ENCODE data around the gene SOX14. TPM values are rescaled to one million over a fixed set of nuclear protein-coding genes. Genes with fewer than 3 reads are reported as not detected.

SOX14 gene
- total RNA-seq = not detected in 3 replicates
- long read RNA-seq = 0 reads

DNA sequence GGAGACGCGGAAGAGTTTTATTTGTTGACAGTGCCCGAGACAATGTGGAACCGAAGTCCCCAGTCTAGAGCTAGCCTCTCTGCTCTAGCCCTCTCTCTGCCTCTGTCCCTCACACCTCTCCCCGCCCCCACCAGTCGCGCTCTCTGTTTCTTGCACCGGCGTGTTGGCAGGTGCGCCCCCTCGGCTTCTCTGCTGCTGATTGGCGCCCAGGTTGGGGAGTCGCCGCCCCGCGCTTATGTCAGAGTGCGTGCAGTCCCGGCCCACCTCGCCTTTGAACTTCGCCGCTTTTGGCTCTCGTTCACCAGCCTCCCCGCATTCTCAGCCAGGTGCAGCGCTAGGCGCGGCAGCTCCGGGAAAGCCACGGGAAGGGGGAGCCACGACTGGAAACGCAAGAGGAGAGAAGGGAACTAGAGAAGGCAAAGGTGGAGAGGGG, at the start of gene SOX14:
Gene SOX14, plus strand, starts transcription at position 315 of the 433 bp plus-strand sequence. CDS start 470 bp downstream, outside the sequence.
- Mint-ChIP-seq H3K27ac (ENCODE audit: unreplicated experiment) (no peak within 1 kb of the TSS), H3K4me1 (ENCODE audit: low read depth) (peaks cover 22% of the 10 kb centered on the region)
- DNase-seq (ENCODE audit: low spot score) = peak; percentile 72

DNA sequence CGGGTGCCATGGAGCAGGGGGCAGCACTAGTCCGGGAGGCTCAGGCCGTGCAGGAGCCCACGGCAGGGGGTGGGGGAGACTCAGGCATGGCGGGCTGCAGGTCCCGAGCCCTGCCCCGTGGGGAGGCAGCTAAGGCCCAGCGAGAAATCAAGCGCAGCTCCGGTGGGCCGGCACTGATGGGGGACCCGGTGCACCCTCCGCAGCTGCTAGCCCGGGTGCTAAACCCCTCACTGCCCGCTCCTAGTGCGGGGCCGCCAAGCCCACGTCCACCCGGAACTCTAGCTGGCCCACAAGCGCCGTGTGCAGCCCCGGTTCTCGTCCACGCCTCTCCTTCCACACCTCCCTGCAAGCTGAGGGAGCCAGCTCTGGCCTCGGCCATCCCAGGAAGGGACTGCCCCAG, 49.6 kb upstream of the SOX14 start:
- H3K4me1 Mint-ChIP-seq (ENCODE audit: low read depth) = no peaks in the 10 kb centered on the region
- no peak for DNase-seq (ENCODE audit: low spot score)
- H3K4me3 Mint-ChIP-seq (ENCODE audit: unreplicated experiment) = no peak overlapping the region
- no peak overlapping the region for H3K27ac Mint-ChIP-seq (ENCODE audit: unreplicated experiment)
- TF ChIP-seq, protein P1, sequence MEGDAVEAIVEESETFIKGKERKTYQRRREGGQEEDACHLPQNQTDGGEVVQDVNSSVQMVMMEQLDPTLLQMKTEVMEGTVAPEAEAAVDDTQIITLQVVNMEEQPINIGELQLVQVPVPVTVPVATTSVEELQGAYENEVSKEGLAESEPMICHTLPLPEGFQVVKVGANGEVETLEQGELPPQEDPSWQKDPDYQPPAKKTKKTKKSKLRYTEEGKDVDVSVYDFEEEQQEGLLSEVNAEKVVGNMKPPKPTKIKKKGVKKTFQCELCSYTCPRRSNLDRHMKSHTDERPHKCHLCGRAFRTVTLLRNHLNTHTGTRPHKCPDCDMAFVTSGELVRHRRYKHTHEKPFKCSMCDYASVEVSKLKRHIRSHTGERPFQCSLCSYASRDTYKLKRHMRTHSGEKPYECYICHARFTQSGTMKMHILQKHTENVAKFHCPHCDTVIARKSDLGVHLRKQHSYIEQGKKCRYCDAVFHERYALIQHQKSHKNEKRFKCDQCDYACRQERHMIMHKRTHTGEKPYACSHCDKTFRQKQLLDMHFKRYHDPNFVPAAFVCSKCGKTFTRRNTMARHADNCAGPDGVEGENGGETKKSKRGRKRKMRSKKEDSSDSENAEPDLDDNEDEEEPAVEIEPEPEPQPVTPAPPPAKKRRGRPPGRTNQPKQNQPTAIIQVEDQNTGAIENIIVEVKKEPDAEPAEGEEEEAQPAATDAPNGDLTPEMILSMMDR (IDR thresholded peaks at IDR 0.05) = no peak
- H3K27me3 Mint-ChIP-seq (ENCODE audit: low read depth) = no peaks in the 10 kb centered on the region
- H3K9me3 Mint-ChIP-seq (ENCODE audit: low read depth) = peaks cover 26% of the 10 kb centered on the region
- peaks cover 1% of the 10 kb centered on the region for H3K36me3 Mint-ChIP-seq (ENCODE audit: low read depth)

More for the DNA sequence above, at the start of gene SOX14:
- peaks cover 88% of the 10 kb centered on the region for H3K27me3 Mint-ChIP-seq (ENCODE audit: low read depth)
- H3K4me3 Mint-ChIP-seq (ENCODE audit: unreplicated experiment) = peak within 1 kb of the TSS; percentile 19
- no peaks in the 10 kb centered on the region for H3K9me3 Mint-ChIP-seq (ENCODE audit: low read depth)
- no peaks in the 10 kb centered on the region for H3K36me3 Mint-ChIP-seq (ENCODE audit: low read depth)
- TF ChIP-seq, protein P1 (IDR thresholded peaks at IDR 0.05) = no peak

DNA sequence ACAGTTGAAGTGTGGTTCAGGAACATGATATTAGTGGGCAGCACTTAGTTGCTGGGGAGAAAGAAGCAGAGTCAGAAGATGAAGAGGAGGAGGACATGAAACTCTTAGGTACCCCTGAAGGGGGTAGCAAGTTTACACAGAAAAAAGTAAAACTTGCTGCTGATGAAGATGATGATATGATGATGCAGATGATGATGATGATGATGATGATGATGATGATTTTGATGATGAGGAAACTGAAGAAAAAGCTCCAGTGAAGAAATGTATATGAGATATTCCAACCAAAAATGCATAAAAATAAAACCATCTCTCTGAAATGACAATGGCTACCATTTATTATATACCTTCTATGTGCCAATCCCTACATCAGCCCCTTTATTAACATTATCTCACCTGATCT, 39.9 kb upstream of the SOX14 start:
- peaks cover 13% of the 10 kb centered on the region for H3K9me3 Mint-ChIP-seq (ENCODE audit: low read depth)
- H3K4me3 Mint-ChIP-seq (ENCODE audit: unreplicated experiment) = no peak overlapping the region
- no peaks in the 10 kb centered on the region for H3K36me3 Mint-ChIP-seq (ENCODE audit: low read depth)
- TF ChIP-seq, protein P1 (IDR thresholded peaks at IDR 0.05) = no peak
- H3K27me3 Mint-ChIP-seq (ENCODE audit: low read depth) = no peaks in the 10 kb centered on the region
- DNase-seq (ENCODE audit: low spot score) = no peak
- H3K27ac Mint-ChIP-seq (ENCODE audit: unreplicated experiment) = no peak overlapping the region
- no peaks in the 10 kb centered on the region for H3K4me1 Mint-ChIP-seq (ENCODE audit: low read depth)

DNA sequence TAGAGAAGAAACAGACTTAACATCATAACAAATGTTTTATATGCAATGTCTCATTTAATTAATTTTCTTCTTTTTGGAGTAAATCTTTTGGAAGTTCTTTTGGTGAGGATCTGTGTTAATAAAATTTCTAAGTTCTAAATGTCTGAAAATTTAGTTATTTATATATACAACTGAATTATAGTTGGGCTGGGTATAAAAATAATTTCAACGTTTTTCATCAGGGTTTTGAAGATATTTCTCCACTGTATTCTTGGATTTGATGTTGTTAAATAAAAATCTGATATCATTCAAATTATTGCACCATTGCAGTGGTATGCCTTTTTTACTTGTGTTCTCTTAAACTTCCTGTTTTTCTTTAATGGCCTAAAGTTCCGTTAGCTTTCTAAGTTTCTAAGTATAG, 26.9 kb upstream of the SOX14 start:
- Mint-ChIP-seq H3K4me1 (ENCODE audit: low read depth) (no peaks in the 10 kb centered on the region), H3K27ac (ENCODE audit: unreplicated experiment) (no peak overlapping the region), H3K36me3 (ENCODE audit: low read depth) (no peaks in the 10 kb centered on the region), H3K27me3 (ENCODE audit: low read depth) (no peaks in the 10 kb centered on the region), H3K4me3 (ENCODE audit: unreplicated experiment) (no peak overlapping the region), H3K9me3 (ENCODE audit: low read depth) (peaks cover 43% of the 10 kb centered on the region)
- no peak for DNase-seq (ENCODE audit: low spot score)
- TF ChIP-seq, protein P1 (IDR thresholded peaks at IDR 0.05) = no peak

DNA sequence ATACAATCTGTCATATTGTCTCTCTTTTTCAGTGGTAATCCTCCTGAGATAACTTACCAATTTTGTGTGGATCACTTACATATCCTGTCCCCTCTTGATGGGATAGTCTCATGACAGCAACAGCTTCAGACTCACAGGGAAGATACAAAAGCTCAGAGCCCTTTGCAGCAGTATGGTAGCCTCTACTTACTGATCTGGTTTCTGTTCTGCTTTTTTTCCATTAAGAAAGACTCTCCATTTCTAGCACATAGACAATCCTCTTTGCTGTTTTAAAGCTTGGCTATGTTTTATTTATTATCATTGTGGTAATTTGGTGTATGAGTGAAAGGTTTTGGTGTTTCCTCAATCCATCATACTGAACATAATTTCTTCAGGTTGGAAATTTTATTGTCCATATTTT, 25.4 kb upstream of the SOX14 start:
- Mint-ChIP-seq H3K9me3 (ENCODE audit: low read depth) (peaks cover 37% of the 10 kb centered on the region), H3K27me3 (ENCODE audit: low read depth) (no peaks in the 10 kb centered on the region), H3K36me3 (ENCODE audit: low read depth) (no peaks in the 10 kb centered on the region), H3K27ac (ENCODE audit: unreplicated experiment) (no peak overlapping the region), H3K4me1 (ENCODE audit: low read depth) (no peaks in the 10 kb centered on the region), H3K4me3 (ENCODE audit: unreplicated experiment) (no peak overlapping the region)
- no peak for DNase-seq (ENCODE audit: low spot score)
- TF ChIP-seq, protein P1 (IDR thresholded peaks at IDR 0.05) = no peak

Measured in chondrocyte (in vitro differentiated cells).